Spleen (tissue), 7 donors: Measurements from ENCODE around the gene DYRK4.

Experiments
- POLR2A ChIP-seq, 3 donors: fragments of 450-650 bp; IDR thresholded peaks; one replicate each; pipeline ENCODE4 v1.5.1; 2017; ENCODE audit warnings: antibody characterized with exemption in 3 of 3, mild to moderate bottlenecking in 1 of 3
- POLR2AphosphoS5 ChIP-seq, 3 donors: sonication (generic); formaldehyde crosslinking; IDR thresholded peaks; one replicate each; pipeline ENCODE4 v1.5.1; 2017; ENCODE audit warnings: antibody characterized with exemption in 3 of 3
- TF ChIP-seq, protein P1 (sequence below), 11 experiments: fragments of 200-600 bp in 7 of 11; fragments of 450-650 bp in 4 of 11; sonication (generic) in 4 of 11; IDR thresholded peaks in 8 of 11; conservative IDR thresholded peaks in 3 of 11; 1 replicate in 7 of 11; 2 replicates in 4 of 11; pipeline versions ENCODE4 v1.4.0 to v1.8.0; 2016 to 2021; ENCODE audit warnings: antibody characterized with exemption in 11 of 11, inconsistent platforms in 4 of 11, mild to moderate bottlenecking in 1 of 11
- donor health status: DM: no; HTN: no; CAD: no; lungs with moderate emphysema.
- donor health status: DM: no; HTN: no; CAD: no.
- donor health status: DM: no; HTN: no; CAD: no.

DNA sequence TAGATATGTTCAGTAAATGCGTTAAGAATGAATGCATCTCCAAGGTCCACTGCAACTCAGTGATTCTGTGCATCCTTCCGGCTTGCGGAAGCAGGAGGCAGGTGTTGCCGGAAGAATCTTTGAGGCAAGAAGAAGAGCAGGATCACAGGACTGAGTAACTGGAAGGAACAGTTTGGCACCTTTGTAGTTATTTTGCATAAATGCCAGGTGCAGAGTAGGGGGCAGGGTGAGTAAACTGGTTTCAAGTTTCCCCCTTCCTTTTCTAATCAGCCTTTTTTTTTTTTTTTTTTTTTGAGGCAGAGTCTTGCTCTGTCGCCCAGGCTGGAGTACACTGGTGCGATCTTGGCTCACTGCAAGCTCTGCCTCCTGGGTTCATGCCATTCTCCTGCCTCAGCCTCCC lies 22.3 kb downstream of the DYRK4 start:
- TF ChIP-seq, protein P1, sequence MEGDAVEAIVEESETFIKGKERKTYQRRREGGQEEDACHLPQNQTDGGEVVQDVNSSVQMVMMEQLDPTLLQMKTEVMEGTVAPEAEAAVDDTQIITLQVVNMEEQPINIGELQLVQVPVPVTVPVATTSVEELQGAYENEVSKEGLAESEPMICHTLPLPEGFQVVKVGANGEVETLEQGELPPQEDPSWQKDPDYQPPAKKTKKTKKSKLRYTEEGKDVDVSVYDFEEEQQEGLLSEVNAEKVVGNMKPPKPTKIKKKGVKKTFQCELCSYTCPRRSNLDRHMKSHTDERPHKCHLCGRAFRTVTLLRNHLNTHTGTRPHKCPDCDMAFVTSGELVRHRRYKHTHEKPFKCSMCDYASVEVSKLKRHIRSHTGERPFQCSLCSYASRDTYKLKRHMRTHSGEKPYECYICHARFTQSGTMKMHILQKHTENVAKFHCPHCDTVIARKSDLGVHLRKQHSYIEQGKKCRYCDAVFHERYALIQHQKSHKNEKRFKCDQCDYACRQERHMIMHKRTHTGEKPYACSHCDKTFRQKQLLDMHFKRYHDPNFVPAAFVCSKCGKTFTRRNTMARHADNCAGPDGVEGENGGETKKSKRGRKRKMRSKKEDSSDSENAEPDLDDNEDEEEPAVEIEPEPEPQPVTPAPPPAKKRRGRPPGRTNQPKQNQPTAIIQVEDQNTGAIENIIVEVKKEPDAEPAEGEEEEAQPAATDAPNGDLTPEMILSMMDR (IDR thresholded peaks at IDR 0.05 in 8 of 11, conservative IDR thresholded peaks at IDR 0.05 in 3 of 11): no peak
- TF ChIP-seq POLR2A (IDR thresholded peaks at IDR 0.05): no peak
- no peak for TF ChIP-seq POLR2AphosphoS5 (IDR thresholded peaks at IDR 0.05)
